CD8-positive, alpha-beta memory T cell (primary cell): Measurements from ENCODE around the gene SLC6A7. TPM values are rescaled to one million over a fixed set of nuclear protein-coding genes. Genes with fewer than 3 reads are reported as not detected.

Experiments used
- CTCF ChIA-PET: fragments of 350-600 bp; sonication (Branson Sonifier 250); formaldehyde crosslinking; loops from one replicate; lab custom pipeline; 2021; ENCODE audit warnings: antibody characterized with exemption; lab: Charles Lee
- POLR2A ChIA-PET: fragments of 350-600 bp; sonication (Branson Sonifier 250); formaldehyde crosslinking; loops from one replicate; lab custom pipeline; 2021; ENCODE audit warnings: antibody characterized with exemption; lab: Charles Lee
- DNase-seq, 5 donors: peaks; one replicate each; pipeline versions ENCODE4 v3.0.0 to v3.0.0-alpha.2; 2020 to 2022; ENCODE audit warnings: mixed read lengths in 1 of 5
- H3K27ac ChIP-seq: one replicate; pipeline ENCODE4 v1.7.0; 2013; ENCODE audit warnings: low read depth, mild to moderate bottlenecking, low read length, moderate library complexity
- H3K27me3 ChIP-seq: 2 replicates; pipeline ENCODE4 v1.7.0; 2013; ENCODE audit warnings: low read length, mild to moderate bottlenecking; ENCODE audit not compliant: insufficient read depth, poor library complexity, severe bottlenecking
- H3K36me3 ChIP-seq: 2 replicates; pipeline ENCODE4 v1.7.0; 2013; ENCODE audit warnings: mild to moderate bottlenecking, low read length, moderate library complexity; ENCODE audit not compliant: insufficient read depth
- H3K4me1 ChIP-seq: 2 replicates; pipeline ENCODE4 v1.7.0; 2013; ENCODE audit warnings: mild to moderate bottlenecking, low read length, moderate library complexity; ENCODE audit not compliant: insufficient read depth
- H3K4me3 ChIP-seq: 2 replicates; pipeline ENCODE4 v1.7.0; 2013; ENCODE audit warnings: mild to moderate bottlenecking, low read length
- H3K9me3 ChIP-seq: 2 replicates; pipeline ENCODE4 v1.7.0; 2013; ENCODE audit warnings: mild to moderate bottlenecking, low read length
- H3K27ac Mint-ChIP-seq, 8 donors: one replicate each; pipeline ENCODE4 v1.8.0; 2020 to 2021; ENCODE audit warnings: mixed read lengths in 8 of 8, mild to moderate bottlenecking in 6 of 8, inconsistent platforms in 3 of 8, moderate library complexity in 3 of 8
- H3K27me3 Mint-ChIP-seq, 2 donors: one replicate each; pipeline ENCODE4 v1.8.0; 2020 to 2021; ENCODE audit warnings: mixed read lengths in 2 of 2, mild to moderate bottlenecking in 1 of 2, moderate library complexity in 1 of 2
- H3K36me3 Mint-ChIP-seq, 3 donors: one replicate each; pipeline ENCODE4 v1.8.0; 2020 to 2021; ENCODE audit warnings: mixed read lengths in 3 of 3, inconsistent platforms in 1 of 3, mild to moderate bottlenecking in 1 of 3
- H3K4me1 Mint-ChIP-seq, 3 donors: one replicate each; pipeline ENCODE4 v1.8.0; 2020 to 2021; ENCODE audit warnings: mixed read lengths in 3 of 3, inconsistent platforms in 1 of 3, mild to moderate bottlenecking in 1 of 3
- H3K4me3 Mint-ChIP-seq, 7 donors: one replicate each; pipeline ENCODE4 v1.8.0; 2020 to 2021; ENCODE audit warnings: mixed read lengths in 7 of 7, mild to moderate bottlenecking in 6 of 7, moderate library complexity in 4 of 7, inconsistent platforms in 2 of 7
- H3K9me3 Mint-ChIP-seq, 5 donors: one replicate each; pipeline ENCODE4 v1.8.0; 2020 to 2022; ENCODE audit warnings: mixed read lengths in 5 of 5, mild to moderate bottlenecking in 3 of 5, moderate library complexity in 2 of 5, inconsistent platforms in 1 of 5
- polyA plus RNA-seq: library from polyadenylated mRNA; unstranded; fragments of 300-500 nt; fragmentation: Illumina TruSeq; gene quantifications from one replicate; pipeline ENCODE4 v1.2.3, GENCODE V29; 2021
- total RNA-seq, 2 experiments: library from RNA; stranded (reverse); gene quantifications; one replicate each; pipeline ENCODE4 v1.2.3, GENCODE V29; 2021

Gene SLC6A7
- total and polyA plus RNA-seq, 3 experiments from 2014 or later = not detected

DNA sequence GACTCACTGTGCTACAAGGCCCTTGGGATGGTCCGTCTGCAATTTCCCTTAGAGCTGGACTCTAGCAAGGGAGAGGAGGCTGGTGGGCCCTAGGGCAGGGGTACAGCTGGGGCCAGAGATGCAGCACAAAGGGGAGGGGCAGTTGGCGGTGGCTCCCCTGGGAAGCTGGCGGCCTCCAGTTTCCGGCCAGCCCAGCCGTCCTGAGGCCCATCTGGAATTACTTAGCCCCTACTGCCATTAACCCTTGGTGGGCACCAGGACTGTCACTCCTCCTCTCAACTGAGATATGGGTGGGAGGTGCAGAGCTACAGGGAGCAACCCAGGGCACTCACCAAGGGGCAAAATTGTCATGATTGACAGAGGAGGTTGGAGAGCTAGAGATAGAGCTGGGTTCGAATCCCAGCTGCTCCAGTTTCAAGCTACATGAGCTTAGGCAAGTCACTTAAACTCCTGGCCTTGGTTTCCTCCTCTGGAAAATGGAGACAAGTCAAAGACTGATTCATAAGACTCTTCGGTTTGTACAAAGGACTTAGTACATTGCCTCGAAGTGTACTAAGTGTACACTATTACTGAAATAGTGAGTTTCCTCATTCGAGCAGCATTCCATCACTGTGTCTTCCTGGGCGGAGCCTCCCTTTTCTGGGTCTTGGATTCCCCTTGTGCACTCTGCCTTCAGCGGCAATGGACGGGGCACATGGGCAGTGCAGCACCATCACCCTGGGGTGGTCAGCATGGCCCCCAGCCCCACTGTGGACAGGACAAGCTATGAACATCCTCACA, 31.5 kb upstream of the SLC6A7 start:
- Mint-ChIP-seq H3K4me3 (no peak overlapping the region), H3K36me3 (no peaks in the 10 kb centered on the region), H3K27ac (no peak overlapping the region), H3K27me3 (peaks cover 11 to 15% of the 10 kb centered on the region in 2 donors), H3K4me1 (peaks cover 6 to 10% (median 7%) of the 10 kb centered on the region in 3 donors), H3K9me3 (no peaks in the 10 kb centered on the region)
- Histone ChIP-seq H3K4me1 (peaks cover 6% of the 10 kb centered on the region), H3K4me3 (no peak overlapping the region), H3K9me3 (no peaks in the 10 kb centered on the region), H3K27me3 (no peaks in the 10 kb centered on the region), H3K36me3 (no peaks in the 10 kb centered on the region), H3K27ac (no peak overlapping the region)
- CTCF ChIA-PET = interaction anchor here (1.1 to 1.4 kb wide), 6 partner anchors 9 to 278 kb away, joined by 3 to 6 read pairs (median 3); no protein-coding TSS in a partner anchor
- no peak for DNase-seq
- POLR2A ChIA-PET = no interaction called here

DNA sequence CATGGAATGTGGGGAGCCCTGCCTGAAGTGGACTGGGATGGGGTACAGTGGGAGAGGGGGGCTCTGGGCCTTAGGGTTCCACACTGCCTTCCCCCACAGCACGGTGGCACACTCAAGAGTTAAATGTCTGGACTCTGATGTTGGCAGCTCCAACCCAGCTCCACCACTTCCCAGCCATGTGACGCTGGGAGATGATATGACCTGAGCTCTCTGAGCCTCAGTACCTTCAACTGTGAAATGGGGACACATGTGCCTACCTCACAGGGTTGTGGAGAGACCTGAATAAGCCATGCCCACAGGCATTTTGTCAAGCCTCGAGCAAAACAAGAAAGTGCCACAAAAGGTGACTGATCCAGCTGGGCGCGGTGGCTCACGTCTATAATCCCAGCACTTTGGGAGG, 30.8 kb upstream of the SLC6A7 start:
- peaks cover 6% of the 10 kb centered on the region for H3K4me1 ChIP-seq
- Mint-ChIP-seq H3K27me3 (peaks cover 11 to 15% of the 10 kb centered on the region in 2 donors), H3K9me3 (no peaks in the 10 kb centered on the region), H3K36me3 (no peaks in the 10 kb centered on the region), H3K4me1 (peaks cover 6 to 10% (median 7%) of the 10 kb centered on the region in 3 donors), H3K4me3 (no peak overlapping the region), H3K27ac (no peak overlapping the region)
- ChIA-PET POLR2A (no interaction called here), CTCF (interaction anchor here (1.1 to 1.4 kb wide), 6 partner anchors 9 to 277 kb away, joined by 3 to 6 read pairs (median 3); no protein-coding TSS in a partner anchor)
- no peak overlapping the region for H3K4me3 ChIP-seq
- no peak overlapping the region for H3K27ac ChIP-seq
- H3K9me3 ChIP-seq = no peaks in the 10 kb centered on the region
- H3K36me3 ChIP-seq = no peaks in the 10 kb centered on the region
- DNase-seq = no peak
- no peaks in the 10 kb centered on the region for H3K27me3 ChIP-seq

DNA sequence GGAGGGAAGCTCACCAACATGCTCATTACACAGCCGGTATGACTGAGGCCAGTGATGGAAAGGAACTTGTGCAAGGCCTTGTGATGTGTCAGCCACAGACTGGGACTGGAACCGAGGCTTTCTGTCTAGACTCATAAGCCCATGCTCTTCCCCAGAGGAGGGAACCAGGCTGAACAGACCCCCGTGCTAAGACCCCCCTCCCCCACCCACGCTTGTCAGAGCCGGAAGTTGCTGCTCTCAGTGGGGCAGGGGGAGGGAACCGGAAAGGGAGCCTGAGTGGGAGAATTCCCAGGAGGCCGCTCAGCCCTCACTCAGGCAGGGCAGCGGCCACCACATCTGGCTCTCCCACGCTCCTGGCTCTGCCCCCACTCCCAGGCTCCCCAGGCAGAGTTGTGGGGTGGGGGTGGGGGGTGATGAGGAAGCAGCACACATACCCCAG, 30.1 kb upstream of the SLC6A7 start:
- Histone ChIP-seq H3K4me1 (peaks cover 6% of the 10 kb centered on the region), H3K27ac (no peak overlapping the region), H3K4me3 (no peak overlapping the region), H3K36me3 (no peaks in the 10 kb centered on the region), H3K27me3 (no peaks in the 10 kb centered on the region), H3K9me3 (no peaks in the 10 kb centered on the region)
- peaks cover 11 to 15% of the 10 kb centered on the region in 2 donors for H3K27me3 Mint-ChIP-seq
- no peaks in the 10 kb centered on the region for H3K9me3 Mint-ChIP-seq
- no peaks in the 10 kb centered on the region for H3K36me3 Mint-ChIP-seq
- H3K27ac Mint-ChIP-seq = no peak overlapping the region
- H3K4me3 Mint-ChIP-seq = no peak overlapping the region
- ChIA-PET CTCF (interaction anchor here (1.1 to 1.5 kb wide), 6 partner anchors 8 to 277 kb away, joined by 3 to 6 read pairs (median 4); no protein-coding TSS in a partner anchor), POLR2A (no interaction called here)
- peaks cover 6 to 10% (median 7%) of the 10 kb centered on the region in 3 donors for H3K4me1 Mint-ChIP-seq
- no peak for DNase-seq

DNA sequence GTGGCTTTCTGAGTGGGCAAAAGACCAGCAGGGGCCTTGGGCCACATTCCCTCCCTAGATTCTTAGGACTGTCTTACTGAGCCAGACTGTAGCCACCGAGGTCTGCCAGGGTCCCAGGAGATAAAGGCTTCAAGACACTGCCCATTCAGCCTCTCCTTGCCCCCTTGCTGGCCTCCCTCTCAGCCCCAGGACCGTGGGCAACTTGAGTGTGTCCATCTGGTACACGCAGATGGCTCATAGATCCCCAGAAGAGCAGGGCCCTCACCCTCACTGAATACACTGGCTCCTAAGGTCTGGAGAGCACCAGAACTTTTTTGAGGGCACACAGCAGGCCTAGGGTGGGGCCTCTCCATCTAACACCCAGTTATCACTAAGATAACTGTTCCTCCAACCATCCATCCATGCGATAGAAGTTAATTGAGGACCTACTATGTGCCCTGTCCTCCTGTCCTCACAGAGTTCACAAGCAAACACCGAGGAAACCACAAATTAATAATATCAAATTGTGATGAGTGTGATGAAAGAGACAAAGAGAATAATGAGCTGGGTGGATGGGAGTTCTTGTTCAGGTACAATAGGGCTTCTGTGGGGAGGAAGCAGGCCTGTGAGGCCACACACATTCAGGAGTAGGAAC, 29.3 kb upstream of the SLC6A7 start:
- Histone ChIP-seq H3K36me3 (no peaks in the 10 kb centered on the region), H3K4me3 (no peak overlapping the region), H3K9me3 (no peaks in the 10 kb centered on the region), H3K27ac (no peak overlapping the region), H3K4me1 (peaks cover 6% of the 10 kb centered on the region), H3K27me3 (no peaks in the 10 kb centered on the region)
- no peak for DNase-seq
- no peaks in the 10 kb centered on the region for H3K36me3 Mint-ChIP-seq
- H3K27me3 Mint-ChIP-seq = peaks cover 16 to 22% of the 10 kb centered on the region in 2 donors
- no peak overlapping the region for H3K27ac Mint-ChIP-seq
- ChIA-PET CTCF (interaction anchor here (1.5 to 1.7 kb wide), 2 partner anchors 58 to 274 kb away, joined by 3 to 6 read pairs; no protein-coding TSS in a partner anchor), POLR2A (no interaction called here)
- no peaks in the 10 kb centered on the region for H3K9me3 Mint-ChIP-seq
- peak overlapping the region in 1 of 7 donors; percentile 10 for H3K4me3 Mint-ChIP-seq
- peaks cover 6 to 10% (median 7%) of the 10 kb centered on the region in 3 donors for H3K4me1 Mint-ChIP-seq

DNA sequence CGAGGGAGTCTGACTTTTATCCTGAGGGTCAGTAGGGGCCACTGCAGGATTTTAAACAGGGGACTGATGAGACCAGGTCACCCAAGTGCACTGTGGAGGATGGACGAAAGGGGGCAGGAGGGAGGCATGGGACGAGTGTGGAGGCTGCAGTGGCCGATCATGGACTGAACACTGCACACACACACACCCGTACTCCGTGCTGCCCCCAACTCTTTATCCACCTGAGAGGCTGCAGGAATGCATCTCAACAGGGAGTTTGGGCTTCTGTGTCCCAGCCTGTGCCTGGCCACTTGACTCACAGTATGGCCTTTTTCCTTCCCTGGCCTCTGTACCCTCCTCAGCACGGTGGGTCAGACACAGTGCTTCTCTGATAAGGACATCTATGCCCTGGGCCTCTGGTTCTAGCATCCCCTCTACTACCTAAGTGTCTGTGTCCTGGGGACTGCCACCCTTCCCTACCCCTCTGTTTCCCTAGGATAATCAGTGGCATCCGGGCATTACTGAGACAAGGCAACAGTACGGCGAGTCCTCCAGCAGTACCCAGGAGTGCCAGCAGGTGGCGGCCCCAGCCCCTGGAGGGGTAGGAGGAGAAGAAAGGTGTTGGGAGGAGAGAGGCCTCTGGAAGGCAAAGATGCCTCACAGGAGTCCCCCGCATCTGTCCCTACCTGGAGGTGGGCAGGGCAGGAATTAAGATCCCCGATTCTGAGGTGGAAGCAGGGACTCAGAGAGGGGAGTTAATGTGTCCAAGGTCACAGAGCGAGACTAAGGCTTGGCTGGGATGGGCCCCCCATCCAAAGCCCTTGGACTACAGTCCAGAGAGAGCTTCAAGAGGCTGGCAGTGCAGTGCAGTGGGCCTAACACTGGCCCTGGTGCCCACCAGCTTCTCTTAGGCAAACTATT, 28.4 kb upstream of the SLC6A7 start:
- no peak overlapping the region for H3K27ac ChIP-seq
- peaks cover 23 to 24% of the 10 kb centered on the region in 2 donors for H3K27me3 Mint-ChIP-seq
- POLR2A ChIA-PET = no interaction called here
- H3K36me3 ChIP-seq = no peaks in the 10 kb centered on the region
- H3K27ac Mint-ChIP-seq = peak overlapping the region in 1 of 8 donors; percentile 29
- no peak overlapping the region for H3K4me3 Mint-ChIP-seq
- H3K4me1 ChIP-seq = no peaks in the 10 kb centered on the region
- H3K9me3 Mint-ChIP-seq = no peaks in the 10 kb centered on the region
- CTCF ChIA-PET = interaction anchor here (0.9 to 2.2 kb wide), 8 partner anchors 11 to 279 kb away, joined by 3 to 13 read pairs (median 5); no protein-coding TSS in a partner anchor
- no peaks in the 10 kb centered on the region for H3K27me3 ChIP-seq
- no peaks in the 10 kb centered on the region for H3K9me3 ChIP-seq
- no peaks in the 10 kb centered on the region for H3K36me3 Mint-ChIP-seq
- no peak overlapping the region for H3K4me3 ChIP-seq
- H3K4me1 Mint-ChIP-seq = peaks cover 0 to under 1% (median 0%) of the 10 kb centered on the region in 3 donors
- DNase-seq = peak; percentile 42 to 79 (median 61)

DNA sequence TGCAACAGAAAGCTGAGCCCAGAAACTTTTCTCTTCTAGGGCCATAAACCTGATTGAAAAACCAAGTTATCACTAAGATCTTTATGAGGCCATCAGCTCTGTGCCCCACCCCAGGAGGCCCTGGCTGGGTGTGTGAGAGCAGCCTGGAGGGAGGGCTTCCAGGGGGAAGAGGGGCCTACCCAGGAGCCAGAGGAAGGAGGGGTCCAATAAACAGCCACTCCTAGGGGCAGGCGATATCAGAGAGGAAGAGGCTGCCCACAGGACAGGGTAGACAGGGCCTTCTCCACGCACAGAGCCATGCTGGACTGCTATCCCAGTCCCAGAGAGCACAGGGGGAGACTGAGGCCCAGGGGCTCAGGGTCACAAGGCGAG, 27.7 kb upstream of the SLC6A7 start:
- Histone ChIP-seq H3K27me3 (no peaks in the 10 kb centered on the region), H3K4me3 (no peak overlapping the region), H3K27ac (no peak overlapping the region), H3K36me3 (no peaks in the 10 kb centered on the region), H3K4me1 (no peaks in the 10 kb centered on the region), H3K9me3 (no peaks in the 10 kb centered on the region)
- H3K4me1 Mint-ChIP-seq = no peaks in the 10 kb centered on the region
- H3K36me3 Mint-ChIP-seq = no peaks in the 10 kb centered on the region
- no peak for DNase-seq
- no peak overlapping the region for H3K27ac Mint-ChIP-seq
- peaks cover 21 to 23% of the 10 kb centered on the region in 2 donors for H3K27me3 Mint-ChIP-seq
- ChIA-PET CTCF (interaction anchor here (0.9 to 2.2 kb wide), 8 partner anchors 11 to 278 kb away, joined by 3 to 13 read pairs (median 4); no protein-coding TSS in a partner anchor), POLR2A (no interaction called here)
- H3K9me3 Mint-ChIP-seq = no peaks in the 10 kb centered on the region
- no peak overlapping the region for H3K4me3 Mint-ChIP-seq

DNA sequence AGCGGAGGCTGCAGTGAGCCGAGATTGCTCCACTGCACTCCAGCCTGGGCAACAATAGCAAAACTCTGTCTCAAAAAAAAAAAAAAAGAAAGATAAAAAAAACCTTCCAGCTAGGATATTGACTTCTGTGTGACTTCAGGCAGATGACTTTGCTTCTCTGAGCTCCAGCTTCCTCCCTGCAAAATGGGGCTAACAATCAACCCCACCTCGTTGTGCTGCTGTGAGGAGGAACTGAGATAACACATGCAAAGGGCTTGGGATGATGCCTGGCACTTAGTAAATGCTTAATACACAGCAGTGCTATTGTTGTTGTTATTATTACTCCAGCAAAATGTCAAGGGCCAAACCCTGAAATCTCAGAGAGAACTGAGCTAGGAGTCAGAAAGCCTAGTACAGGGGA, 26.8 kb upstream of the SLC6A7 start:
- no peaks in the 10 kb centered on the region for H3K4me1 ChIP-seq
- H3K9me3 Mint-ChIP-seq = no peaks in the 10 kb centered on the region
- H3K27ac ChIP-seq = no peak overlapping the region
- H3K27me3 Mint-ChIP-seq = peaks cover 22 to 23% of the 10 kb centered on the region in 2 donors
- no peak for DNase-seq
- H3K9me3 ChIP-seq = no peaks in the 10 kb centered on the region
- no peaks in the 10 kb centered on the region for H3K36me3 ChIP-seq
- H3K27ac Mint-ChIP-seq = no peak overlapping the region
- POLR2A ChIA-PET = no interaction called here
- H3K4me1 Mint-ChIP-seq = peaks cover 0 to 2% (median 0%) of the 10 kb centered on the region in 3 donors
- peaks cover 8% of the 10 kb centered on the region for H3K27me3 ChIP-seq
- H3K36me3 Mint-ChIP-seq = no peaks in the 10 kb centered on the region
- CTCF ChIA-PET = interaction anchor here (0.8 to 2.2 kb wide), 8 partner anchors 10 to 271 kb away, joined by 3 to 13 read pairs (median 4); no protein-coding TSS in a partner anchor
- H3K4me3 ChIP-seq = no peak overlapping the region
- H3K4me3 Mint-ChIP-seq = no peak overlapping the region
